NB4 (cell line): Measurements from ENCODE around the gene FLT4.

ENCODE experiments used
- CTCF ChIP-seq: IDR thresholded peaks from one replicate; pipeline ENCODE4 v1.5.1; 2012; ENCODE audit warnings: low read depth, low read length
- MAX ChIP-seq: IDR thresholded peaks from 2 replicates; pipeline ENCODE4 v1.6.1; 2011; ENCODE audit warnings: low read depth, low read length
- POLR2A ChIP-seq: IDR thresholded peaks from 2 replicates; pipeline ENCODE4 v1.6.1; 2011; ENCODE audit warnings: mild to moderate bottlenecking; ENCODE audit not compliant: insufficient read length; ENCODE audit errors: extremely low read depth

GRCh38 chr5:180625125-180625790, 24.1 kb downstream of the FLT4 start:
- TF ChIP-seq CTCF, result no peak
- no peak for TF ChIP-seq POLR2A
- no peak for TF ChIP-seq MAX
